HepG2 (cell line): ENCODE measurements around the gene TMEM183A. TPM values are rescaled to one million over a fixed set of nuclear protein-coding genes. Genes with fewer than 3 reads are reported as not detected.

ENCODE experiments used
- AGO2 ChIP-seq: fragments of 200-400 bp; formaldehyde crosslinking; optimal IDR thresholded peaks from 2 replicates; pipeline ENCODE3; 2017; ENCODE audit warnings: mild to moderate bottlenecking, low read depth, low read length, moderate library complexity
- DMAP1 ChIP-seq: IDR thresholded peaks from 2 replicates; pipeline ENCODE4 v1.6.1; 2016
- GABPA ChIP-seq, 2 experiments: IDR thresholded peaks; 2 replicates each; pipeline ENCODE4 v1.6.1; 2011 to 2016; ENCODE audit warnings: low read depth in 2 of 2, low read length in 1 of 2, missing biosample characterization in 1 of 2, missing genetic modification characterization in 1 of 2
- HNRNPLL ChIP-seq: fragments of 200-400 bp; formaldehyde crosslinking; IDR thresholded peaks from 2 replicates; pipeline ENCODE4 v1.6.1; 2017; ENCODE audit warnings: mild to moderate bottlenecking, low read depth, low read length; ENCODE audit not compliant: poor library complexity, severe bottlenecking
- MAF1 ChIP-seq: sonication (generic); formaldehyde crosslinking; IDR thresholded peaks from 2 replicates; pipeline ENCODE4 v1.5.0; 2020; ENCODE audit warnings: missing genetic modification reagents, borderline replicate concordance
- MEIS2 ChIP-seq: sonication (generic); formaldehyde crosslinking; IDR thresholded peaks from 2 replicates; pipeline ENCODE4 v1.9.0; 2021; ENCODE audit warnings: mild to moderate bottlenecking, missing genetic modification reagents
- MLLT10 ChIP-seq: sonication (generic); formaldehyde crosslinking; IDR thresholded peaks from 2 replicates; pipeline ENCODE4 v1.4.0; 2020; ENCODE audit warnings: missing genetic modification reagents
- MXI1 ChIP-seq: IDR thresholded peaks from 3 replicates; pipeline ENCODE4 v1.6.1; 2012; ENCODE audit warnings: low read depth, low read length, inconsistent platforms, borderline replicate concordance
- PHF5A ChIP-seq: IDR thresholded peaks from one replicate; pipeline ENCODE4 v1.6.1; 2018; ENCODE audit warnings: low read depth, missing genetic modification reagents; ENCODE audit not compliant: unreplicated experiment
- SNAPC4 ChIP-seq: sonication (generic); formaldehyde crosslinking; IDR thresholded peaks from 2 replicates; pipeline ENCODE4 v1.4.0; 2020; ENCODE audit warnings: mild to moderate bottlenecking, missing genetic modification reagents
- TARDBP ChIP-seq: sonication (generic); formaldehyde crosslinking; IDR thresholded peaks from 2 replicates; pipeline ENCODE4 v1.8.0; 2022; ENCODE audit warnings: mild to moderate bottlenecking, missing genetic modification reagents
- TFDP2 ChIP-seq: sonication (generic); formaldehyde crosslinking; IDR thresholded peaks from 2 replicates; pipeline ENCODE4 v1.4.0; 2020; ENCODE audit warnings: missing genetic modification reagents
- ZBTB25 ChIP-seq: IDR thresholded peaks from 2 replicates; pipeline ENCODE4 v1.6.1; 2018; ENCODE audit warnings: missing genetic modification reagents
- ZNF160 ChIP-seq: sonication (generic); formaldehyde crosslinking; IDR thresholded peaks from 2 replicates; pipeline ENCODE4 v1.8.0; 2022; ENCODE audit warnings: mild to moderate bottlenecking, inconsistent platforms, missing genetic modification reagents
- ZNF20 ChIP-seq: sonication (generic); formaldehyde crosslinking; IDR thresholded peaks from 2 replicates; pipeline ENCODE4 v1.4.0; 2020; ENCODE audit warnings: mild to moderate bottlenecking, moderate library complexity, missing genetic modification reagents
- ZNF792 ChIP-seq: IDR thresholded peaks from 2 replicates; pipeline ENCODE4 v1.6.1; 2016
- polyA plus RNA-seq, 8 experiments: library from polyadenylated mRNA; depleted of rRNA in 3 of 8; stranded (reverse) in 7 of 8; unstranded in 1 of 8; fragments of >200 nt; fragmentation: Illumina TruSeq in 4 of 8; extraction: Trizol in 4 of 8; gene quantifications; 2 replicates each; pipeline versions ENCODE4 v1.2.1 to v1.2.3, GENCODE V29; 2011 to 2016; ENCODE audit warnings: low read depth in 4 of 8, missing spikeins in 1 of 8, mixed read lengths in 1 of 8; ENCODE audit not compliant: insufficient read depth in 1 of 8
- total RNA-seq, 5 experiments: library from RNA; depleted of rRNA; stranded (reverse); fragments of >200 nt; fragmentation: Illumina TruSeq; extraction: Trizol; gene quantifications; 2 replicates each; pipeline ENCODE4 v1.2.3, GENCODE V29; 2016; ENCODE audit warnings: low read depth in 1 of 5
- TF ChIP-seq, protein P1 (sequence below): sonication (generic); formaldehyde crosslinking; IDR thresholded peaks from 2 replicates; pipeline ENCODE4 v1.4.0; 2020; ENCODE audit warnings: missing genetic modification reagents, borderline replicate concordance

The TMEM183A gene
- total and polyA plus RNA-seq, 2 of the 13 experiments (the other 11 are each of a cell fraction or from before 2014, with no cell fraction given): 59.7 to 82.0 TPM

GRCh38 chr1:202987922-202988583 is 19.1 kb upstream of the TMEM183A start (continued):
- TF ChIP-seq MEIS2 (CRISPR knock-in tag): no peak
- no peak for TF ChIP-seq MXI1
- no peak for TF ChIP-seq ZNF20 (CRISPR knock-in tag)
- TF ChIP-seq ZNF792 (CRISPR knock-in tag): no peak
- TF ChIP-seq MLLT10 (CRISPR knock-in tag): no peak
- no peak for TF ChIP-seq SNAPC4 (CRISPR knock-in tag)
- TF ChIP-seq ZNF160 (CRISPR knock-in tag): no peak
- TF ChIP-seq TARDBP (CRISPR knock-in tag): no peak
- no peak for TF ChIP-seq HNRNPLL
- peak; percentile 54; the same call in 1 of the 2 replicates for TF ChIP-seq TFDP2 (CRISPR knock-in tag)
- TF ChIP-seq GABPA (IDR thresholded peaks at IDR 0.05; ENCODE audit: low read depth, low read length): no peak
- TF ChIP-seq GABPA (CRISPR knock-in tag; IDR thresholded peaks at IDR 0.05; ENCODE audit: low read depth): peak; percentile 48; the same call in 1 of the 2 replicates
- TF ChIP-seq ZBTB25 (CRISPR knock-in tag): no peak
- no peak for TF ChIP-seq PHF5A
- TF ChIP-seq MAF1 (CRISPR knock-in tag): no peak
- TF ChIP-seq AGO2: no peak
- TF ChIP-seq, protein P1, sequence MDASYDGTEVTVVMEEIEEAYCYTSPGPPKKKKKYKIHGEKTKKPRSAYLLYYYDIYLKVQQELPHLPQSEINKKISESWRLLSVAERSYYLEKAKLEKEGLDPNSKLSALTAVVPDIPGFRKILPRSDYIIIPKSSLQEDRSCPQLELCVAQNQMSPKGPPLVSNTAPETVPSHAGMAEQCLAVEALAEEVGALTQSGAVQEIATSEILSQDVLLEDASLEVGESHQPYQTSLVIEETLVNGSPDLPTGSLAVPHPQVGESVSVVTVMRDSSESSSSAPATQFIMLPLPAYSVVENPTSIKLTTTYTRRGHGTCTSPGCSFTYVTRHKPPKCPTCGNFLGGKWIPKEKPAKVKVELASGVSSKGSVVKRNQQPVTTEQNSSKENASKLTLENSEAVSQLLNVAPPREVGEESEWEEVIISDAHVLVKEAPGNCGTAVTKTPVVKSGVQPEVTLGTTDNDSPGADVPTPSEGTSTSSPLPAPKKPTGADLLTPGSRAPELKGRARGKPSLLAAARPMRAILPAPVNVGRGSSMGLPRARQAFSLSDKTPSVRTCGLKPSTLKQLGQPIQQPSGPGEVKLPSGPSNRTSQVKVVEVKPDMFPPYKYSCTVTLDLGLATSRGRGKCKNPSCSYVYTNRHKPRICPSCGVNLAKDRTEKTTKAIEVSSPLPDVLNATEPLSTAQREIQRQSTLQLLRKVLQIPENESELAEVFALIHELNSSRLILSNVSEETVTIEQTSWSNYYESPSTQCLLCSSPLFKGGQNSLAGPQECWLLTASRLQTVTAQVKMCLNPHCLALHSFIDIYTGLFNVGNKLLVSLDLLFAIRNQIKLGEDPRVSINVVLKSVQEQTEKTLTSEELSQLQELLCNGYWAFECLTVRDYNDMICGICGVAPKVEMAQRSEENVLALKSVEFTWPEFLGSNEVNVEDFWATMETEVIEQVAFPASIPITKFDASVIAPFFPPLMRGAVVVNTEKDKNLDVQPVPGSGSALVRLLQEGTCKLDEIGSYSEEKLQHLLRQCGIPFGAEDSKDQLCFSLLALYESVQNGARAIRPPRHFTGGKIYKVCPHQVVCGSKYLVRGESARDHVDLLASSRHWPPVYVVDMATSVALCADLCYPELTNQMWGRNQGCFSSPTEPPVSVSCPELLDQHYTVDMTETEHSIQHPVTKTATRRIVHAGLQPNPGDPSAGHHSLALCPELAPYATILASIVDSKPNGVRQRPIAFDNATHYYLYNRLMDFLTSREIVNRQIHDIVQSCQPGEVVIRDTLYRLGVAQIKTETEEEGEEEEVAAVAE (CRISPR knock-in tag): no peak
- no peak for TF ChIP-seq DMAP1 (CRISPR knock-in tag)
